ENCODE measurements around the gene ZBP1.
A peak's percentile ranks its signal among the peaks of the same experiment; 100 is the strongest.

ZBP1 gene

GRCh38 chr20:57658833-57659516 is 38.7 kb upstream of the ZBP1 start:
- no peak for DNase-seq (ENCODE audit: low read depth in 3 of 3)

- no peak for DNase-seq (ENCODE audit: low read depth in 3 of 3)
Observed at GRCh38 chr20:57658447-57658832, 38.2 kb upstream of the ZBP1 start.

GRCh38 chr20:57657535-57658446 is 37.6 kb upstream of the ZBP1 start:
- peak in 1 of 3 experiments; percentile 10 for DNase-seq (ENCODE audit: low read depth in 3 of 3)

- DNase-seq (ENCODE audit: low read depth in 3 of 3), result no peak
Observed at GRCh38 chr20:57656821-57657534, 36.8 kb upstream of the ZBP1 start.

- DNase-seq (ENCODE audit: low read depth in 3 of 3), result no peak
Observed at GRCh38 chr20:57656252-57656820, 36.1 kb upstream of the ZBP1 start.

- DNase-seq (ENCODE audit: low read depth in 3 of 3), result no peak
Observed at GRCh38 chr20:57655809-57656155, 35.6 kb upstream of the ZBP1 start.

GRCh38 chr20:57654998-57655808 is 35.0 kb upstream of the ZBP1 start:
- DNase-seq (ENCODE audit: low read depth in 3 of 3), result no peak

- peak; percentile 24 to 38 (median 35) for DNase-seq (ENCODE audit: low read depth in 3 of 3)
Observed at GRCh38 chr20:57654363-57654997, 34.3 kb upstream of the ZBP1 start.

- DNase-seq (ENCODE audit: low read depth in 3 of 3), result no peak
Observed at GRCh38 chr20:57653910-57654309, 33.7 kb upstream of the ZBP1 start.

GRCh38 chr20:57653546-57653900 is 33.3 kb upstream of the ZBP1 start:
- no peak for DNase-seq (ENCODE audit: low read depth in 3 of 3)

GRCh38 chr20:57652606-57653545 is 32.6 kb upstream of the ZBP1 start:
- DNase-seq (ENCODE audit: low read depth in 3 of 3), result no peak

GRCh38 chr20:57651881-57652605 is 31.8 kb upstream of the ZBP1 start:
- no peak for DNase-seq (ENCODE audit: low read depth in 3 of 3)

- DNase-seq (ENCODE audit: low read depth in 3 of 3), result no peak
Observed at GRCh38 chr20:57650756-57651483, 30.7 kb upstream of the ZBP1 start.

- DNase-seq (ENCODE audit: low read depth in 3 of 3), result no peak
Observed at GRCh38 chr20:57650266-57650665, 30.0 kb upstream of the ZBP1 start.

GRCh38 chr20:57649617-57650015 is 29.4 kb upstream of the ZBP1 start:
- no peak for DNase-seq (ENCODE audit: low read depth in 3 of 3)

- no peak for DNase-seq (ENCODE audit: low read depth in 3 of 3)
Observed at GRCh38 chr20:57648878-57649616, 28.8 kb upstream of the ZBP1 start.

- no peak for DNase-seq (ENCODE audit: low read depth in 3 of 3)
Observed at GRCh38 chr20:57647933-57648785, 27.9 kb upstream of the ZBP1 start.
